DMS 273 (cell line): ENCODE measurements around the gene GABRR3.
A peak's percentile ranks its signal among the peaks of the same experiment; 100 is the strongest.

Experiments
- DNase-seq: peaks from one replicate; lab custom pipeline; 2025; ENCODE audit not compliant: unreplicated experiment; lab: John Stamatoyannopoulos, UW

GABRR3 gene

DNA sequence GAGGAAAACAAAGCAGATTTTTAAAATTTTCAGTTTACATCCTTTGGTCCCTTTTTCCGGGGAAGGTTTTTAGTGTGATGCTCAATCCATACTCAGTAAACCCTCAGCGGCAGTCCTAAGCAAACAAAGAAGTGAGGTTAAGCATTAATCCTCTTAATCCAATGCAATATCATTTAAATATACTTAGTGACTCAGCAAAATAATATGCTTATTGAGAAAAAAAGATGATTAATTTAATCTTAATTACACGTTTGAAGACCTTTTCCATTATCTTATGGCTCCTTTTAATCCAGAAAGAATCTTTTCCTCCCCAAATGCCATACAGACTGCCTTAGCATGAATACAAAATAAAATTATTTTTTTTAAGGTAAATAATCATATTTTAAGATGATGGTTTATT is at the start of gene GABRR3:
TSS of gene GABRR3 (minus strand) at position 108 of the 400 bp plus-strand sequence. CDS start 328 bp downstream, outside the sequence.
- no peak for DNase-seq

DNA sequence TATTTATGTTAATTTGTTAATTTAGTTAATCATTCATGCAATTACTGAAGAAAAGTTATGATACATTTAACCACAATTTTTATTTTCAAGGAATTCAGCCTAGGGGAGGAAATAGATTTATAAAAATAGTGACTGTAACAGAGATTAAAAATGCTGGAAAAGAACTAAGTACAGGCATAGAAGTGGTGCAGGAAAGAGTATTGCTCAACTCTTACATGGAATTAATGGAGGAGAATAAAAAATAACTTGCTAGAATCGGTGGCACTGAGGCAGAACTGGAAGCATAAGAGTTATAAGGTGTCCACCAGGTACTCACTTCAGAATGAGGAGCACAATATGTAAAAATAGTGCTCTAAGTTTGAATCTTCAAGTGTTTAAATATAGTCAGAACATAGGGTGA is 38.4 kb upstream of the GABRR3 start:
- no peak for DNase-seq

- no peak for DNase-seq
These were observed 35.7 kb upstream of the GABRR3 start for GRCh38 chr3:98070840-98071239.

DNA sequence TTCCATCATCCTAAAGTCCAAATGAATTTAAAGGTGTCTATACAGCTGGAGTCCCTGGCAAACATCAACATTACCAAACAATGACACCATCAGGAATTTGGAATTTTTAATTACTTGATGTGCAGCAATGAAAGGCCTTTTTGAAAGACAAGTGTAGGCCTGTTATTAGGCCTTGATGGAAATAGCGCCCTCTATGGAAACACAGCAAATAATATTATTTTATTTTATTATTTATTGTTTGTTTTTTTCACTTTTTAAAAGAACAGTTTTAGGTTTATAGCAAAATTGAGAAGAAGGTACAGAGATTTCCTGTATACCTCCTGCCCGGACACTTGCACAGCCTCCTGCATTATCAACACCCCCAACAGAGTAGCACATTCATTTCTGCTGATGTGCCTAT is 33.7 kb upstream of the GABRR3 start:
- DNase-seq = no peak

DNA sequence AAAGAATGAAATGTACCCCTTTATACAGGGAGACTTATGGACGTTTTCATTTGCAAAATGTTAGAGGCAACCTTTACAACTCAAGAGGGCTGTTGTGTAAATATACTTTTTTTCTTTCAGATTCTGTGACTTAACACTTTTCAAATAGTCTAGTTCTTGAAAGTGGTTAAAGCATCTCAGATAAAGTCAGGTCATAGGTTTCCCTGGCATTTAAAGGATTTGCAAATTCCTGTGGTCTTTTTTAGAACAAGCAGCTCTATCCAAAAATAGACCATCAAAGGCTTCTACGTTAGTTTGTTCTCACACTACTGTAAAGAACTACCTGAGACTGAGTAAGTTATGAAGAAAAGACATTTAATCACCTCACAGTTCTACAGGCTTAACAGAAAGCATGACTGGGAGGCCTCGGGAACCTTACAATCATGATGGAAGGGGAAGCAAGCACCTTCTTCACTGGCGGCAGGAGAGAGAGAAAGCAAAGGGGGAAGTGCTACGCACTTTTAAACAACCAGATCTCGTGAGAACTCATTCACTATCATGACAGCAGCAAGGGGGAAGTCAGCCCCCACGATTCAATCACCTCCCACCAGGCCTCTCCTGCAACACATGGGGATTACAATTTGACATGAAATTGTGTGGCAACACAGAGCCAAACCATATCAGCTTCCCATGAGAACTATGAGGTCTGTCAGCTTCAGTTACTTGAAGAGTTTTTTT is 23.3 kb upstream of the GABRR3 start:
- DNase-seq = no peak

- no peak for DNase-seq
These were observed 22.5 kb upstream of the GABRR3 start for GRCh38 chr3:98057631-98058030.

DNA sequence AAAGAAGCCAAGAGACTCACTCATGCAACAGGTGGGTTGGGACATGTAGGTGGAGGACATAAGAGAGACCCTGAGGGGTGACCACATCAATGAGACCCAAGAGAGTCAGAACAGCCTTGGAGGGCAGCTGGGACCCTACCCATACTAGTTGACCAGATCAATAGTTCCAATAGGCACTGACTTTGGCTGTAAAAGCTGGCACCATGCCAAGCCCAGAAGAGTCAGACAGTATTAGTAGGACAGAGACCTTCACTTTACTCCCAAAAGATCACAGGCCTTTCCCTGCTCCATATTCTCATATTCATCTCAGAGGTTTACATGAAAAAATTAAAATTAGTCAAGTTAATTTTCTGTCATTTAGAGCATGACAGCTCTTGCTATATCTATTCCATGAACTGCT is 20.9 kb upstream of the GABRR3 start:
- DNase-seq = no peak

DNA sequence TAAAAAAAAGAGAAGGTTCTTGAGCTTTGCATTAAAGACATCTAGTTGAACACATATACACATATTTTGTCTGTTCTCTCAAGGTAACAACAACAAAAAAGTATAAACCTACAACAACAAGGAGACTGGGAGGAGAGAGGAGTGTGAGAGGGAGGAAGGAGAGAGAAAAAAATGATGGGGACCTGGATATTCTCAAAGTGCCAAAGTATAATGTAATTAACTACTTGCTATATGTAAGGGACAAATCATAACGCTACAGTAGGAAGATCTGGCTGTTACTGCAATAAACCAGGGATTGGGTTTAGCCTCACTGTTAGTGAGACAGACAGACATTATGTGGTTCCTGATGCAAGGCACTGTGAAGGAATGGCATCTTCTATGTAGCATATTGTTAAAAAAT is 14.2 kb upstream of the GABRR3 start:
- DNase-seq = no peak

DNA sequence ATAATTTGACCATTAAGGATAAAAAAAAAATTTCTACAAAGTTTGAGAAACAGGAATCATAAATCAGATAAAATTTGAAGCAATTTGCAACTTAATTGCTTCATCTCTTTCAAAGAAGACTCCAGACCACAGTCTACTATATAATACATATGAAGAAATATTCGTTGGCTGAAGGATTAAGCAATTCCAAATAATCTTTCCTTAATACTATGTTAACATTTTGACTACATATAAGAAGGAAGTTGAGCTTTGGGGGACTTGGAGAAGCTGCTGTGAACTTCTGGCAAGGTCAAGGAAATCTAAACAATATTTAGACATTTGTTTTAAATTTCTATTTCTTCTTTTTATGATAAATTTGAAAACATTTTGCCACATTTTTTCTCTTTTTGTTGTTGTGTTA is 13.5 kb upstream of the GABRR3 start:
- no peak for DNase-seq

GRCh38 chr3:98041350-98041749 is 6.2 kb upstream of the GABRR3 start:
- DNase-seq = no peak

GRCh38 chr3:98039322-98040024 is 4.4 kb upstream of the GABRR3 start:
- peak; percentile 90 for DNase-seq

GRCh38 chr3:98038876-98039275 is 3.8 kb upstream of the GABRR3 start:
- no peak for DNase-seq

- DNase-seq = no peak
These were observed 3.2 kb upstream of the GABRR3 start for GRCh38 chr3:98038286-98038685.

DNA sequence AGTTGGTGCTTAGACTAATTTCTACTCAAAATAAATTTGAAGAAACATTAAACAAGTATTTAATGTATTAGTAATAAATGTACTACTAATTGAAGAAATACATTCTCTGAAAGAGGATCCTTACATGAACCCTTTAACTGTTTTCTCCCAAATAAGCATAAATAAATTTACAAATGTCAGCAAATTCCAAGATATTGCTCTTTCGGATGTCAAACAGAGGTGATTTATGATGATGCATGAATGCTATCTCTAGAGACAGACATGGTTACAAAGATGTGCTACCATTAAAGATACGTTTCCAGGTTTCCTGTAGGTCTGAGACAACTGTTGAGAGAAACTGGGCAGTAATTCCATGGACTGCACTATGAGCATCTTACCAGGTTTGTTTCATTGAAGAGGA is 629 bp downstream of the GABRR3 start:
- no peak for DNase-seq

DNA sequence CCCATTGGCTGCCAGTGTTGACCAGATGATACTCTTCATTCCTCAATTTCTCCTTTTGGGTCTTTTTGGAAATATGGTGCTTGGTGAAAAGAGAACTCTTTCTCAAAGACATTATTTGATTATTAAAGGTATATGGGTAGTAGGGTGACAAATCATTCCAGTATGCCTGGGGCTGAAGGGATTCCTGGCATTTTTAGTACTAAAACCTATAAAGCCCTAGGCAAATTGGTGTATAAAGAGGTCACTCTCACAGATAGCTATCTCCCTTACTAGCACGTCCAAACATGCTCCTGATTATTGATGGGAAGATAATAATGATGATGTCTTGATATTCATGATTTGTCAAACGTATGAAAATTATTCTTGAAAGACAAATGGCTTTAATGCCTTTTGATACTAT is 1.1 kb downstream of the GABRR3 start:
- no peak for DNase-seq

GRCh38 chr3:98032904-98033303 is 2.2 kb downstream of the GABRR3 start:
- no peak for DNase-seq

DNA sequence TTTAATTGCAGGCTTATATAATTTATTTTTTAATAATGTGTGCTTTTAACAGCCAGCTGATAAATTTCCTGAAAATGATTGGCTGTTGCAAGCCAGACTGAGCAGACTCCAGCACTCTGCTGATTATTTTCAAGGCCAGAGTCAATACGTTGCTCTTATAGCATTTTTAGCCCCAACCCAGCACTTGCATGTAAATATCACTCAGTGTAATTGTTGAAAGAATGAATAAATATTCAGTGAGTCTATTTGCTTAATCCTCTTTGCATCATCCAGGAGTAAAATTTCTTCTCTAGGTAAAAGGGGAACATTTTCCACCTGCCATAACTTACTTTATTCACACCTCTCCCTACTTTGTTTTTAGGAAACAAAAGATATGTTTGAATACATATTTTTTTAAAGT is 2.9 kb downstream of the GABRR3 start:
- no peak for DNase-seq

GRCh38 chr3:98029083-98029482 is 6.0 kb downstream of the GABRR3 start:
- no peak for DNase-seq

- DNase-seq = peak; percentile 58
These were observed 8.0 kb downstream of the GABRR3 start for GRCh38 chr3:98027085-98027446.

DNA sequence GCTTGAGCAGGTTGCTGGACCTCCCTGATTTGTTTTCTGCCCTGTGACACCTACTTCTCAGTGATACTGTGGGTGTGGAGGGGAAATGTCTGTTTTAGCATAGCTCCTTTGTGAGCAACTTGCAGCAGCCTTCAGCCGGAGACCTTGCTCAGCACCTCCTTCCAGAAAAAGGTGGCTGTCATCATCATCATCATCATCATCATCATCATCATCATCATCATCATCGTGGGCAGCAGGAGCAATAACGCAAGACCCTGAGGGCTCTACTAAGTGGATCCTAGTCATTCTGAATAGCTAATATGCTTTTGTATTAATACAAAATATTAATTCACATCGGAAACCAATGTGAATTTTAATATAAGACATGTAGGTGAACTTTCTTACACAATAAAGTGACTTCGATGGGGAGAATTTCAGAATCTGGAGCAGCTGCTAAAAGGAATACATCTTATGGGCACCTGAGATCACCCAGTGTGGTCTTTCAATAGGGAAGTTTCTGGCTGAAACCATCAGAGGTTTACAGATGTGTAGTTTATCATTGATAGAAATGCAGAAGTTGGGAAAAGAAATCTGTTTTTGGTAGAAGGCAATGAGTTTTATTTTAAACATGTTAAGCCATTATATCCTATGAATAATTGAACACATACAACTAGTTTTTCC is 8.6 kb downstream of the GABRR3 start:
- DNase-seq = no peak

- no peak for DNase-seq
These were observed 9.6 kb downstream of the GABRR3 start for GRCh38 chr3:98025392-98025945.
